PC-3 (cell line): ENCODE measurements around the gene NXPH2.

Source experiments
- EZH2 ChIP-seq: fragments of 300-600 bp; sonication (generic); IDR thresholded peaks from one replicate; pipeline ENCODE4 v1.6.1; 2017; ENCODE audit warnings: antibody characterized with exemption, mild to moderate bottlenecking, low read length; ENCODE audit not compliant: unreplicated experiment
- TF ChIP-seq, protein P1 (sequence below): fragments of 300-600 bp; sonication (generic); conservative IDR thresholded peaks from 2 replicates; pipeline ENCODE4 v1.5.1; 2017; ENCODE audit warnings: antibody characterized with exemption, low read depth, mild to moderate bottlenecking, low read length

DNA sequence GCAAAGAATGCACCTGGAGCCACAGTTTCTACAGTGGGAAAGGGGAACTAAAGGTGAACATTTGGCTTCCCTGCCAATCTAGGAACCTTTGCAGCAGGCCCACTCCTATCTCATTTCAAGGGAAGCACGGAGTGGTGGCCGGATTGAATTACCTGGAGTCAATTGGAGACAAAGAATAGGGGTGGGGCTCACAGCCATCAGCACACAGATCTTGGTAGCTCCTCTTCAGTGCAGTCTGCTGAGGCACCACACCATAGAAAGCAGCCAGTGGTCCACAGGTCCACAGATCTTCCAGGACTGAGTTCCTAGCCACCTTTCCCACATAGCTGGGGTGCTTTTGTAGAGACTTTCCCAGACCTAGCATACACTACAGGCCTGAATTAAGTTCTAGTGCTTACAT, 43.5 kb upstream of the NXPH2 start:
- no peak for TF ChIP-seq EZH2
- TF ChIP-seq, protein P1, sequence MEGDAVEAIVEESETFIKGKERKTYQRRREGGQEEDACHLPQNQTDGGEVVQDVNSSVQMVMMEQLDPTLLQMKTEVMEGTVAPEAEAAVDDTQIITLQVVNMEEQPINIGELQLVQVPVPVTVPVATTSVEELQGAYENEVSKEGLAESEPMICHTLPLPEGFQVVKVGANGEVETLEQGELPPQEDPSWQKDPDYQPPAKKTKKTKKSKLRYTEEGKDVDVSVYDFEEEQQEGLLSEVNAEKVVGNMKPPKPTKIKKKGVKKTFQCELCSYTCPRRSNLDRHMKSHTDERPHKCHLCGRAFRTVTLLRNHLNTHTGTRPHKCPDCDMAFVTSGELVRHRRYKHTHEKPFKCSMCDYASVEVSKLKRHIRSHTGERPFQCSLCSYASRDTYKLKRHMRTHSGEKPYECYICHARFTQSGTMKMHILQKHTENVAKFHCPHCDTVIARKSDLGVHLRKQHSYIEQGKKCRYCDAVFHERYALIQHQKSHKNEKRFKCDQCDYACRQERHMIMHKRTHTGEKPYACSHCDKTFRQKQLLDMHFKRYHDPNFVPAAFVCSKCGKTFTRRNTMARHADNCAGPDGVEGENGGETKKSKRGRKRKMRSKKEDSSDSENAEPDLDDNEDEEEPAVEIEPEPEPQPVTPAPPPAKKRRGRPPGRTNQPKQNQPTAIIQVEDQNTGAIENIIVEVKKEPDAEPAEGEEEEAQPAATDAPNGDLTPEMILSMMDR: no peak
